HepG2 (cell line): Measurements from ENCODE around the gene SSNA1. TPM values are rescaled to one million over a fixed set of nuclear protein-coding genes. Genes with fewer than 3 reads are reported as not detected.

ENCODE experiments used
- ATAC-seq: fragments of 200-7000 bp; cut with Tn5 transposase; 3 replicates; pipeline ENCODE4 v1.9.1; 2020; ENCODE audit warnings: mild to moderate bottlenecking, moderate library complexity
- BruUV-seq: library from RNA; stranded (reverse); fragments of 400-500 nt; replicated peaks from 2 replicates; lab custom pipeline; 2021; lab: Mats Ljungman, UMichigan
- CTCF ChIA-PET: fragments of 300-600 bp; formaldehyde crosslinking; extraction: SDS; loops from one replicate; lab custom pipeline; 2021; ENCODE audit warnings: low total read pairs, inconsistent platforms, low intra/inter-chr PET ratio; lab: Yijun Ruan, JAX
- POLR2A ChIA-PET: fragments of 350-600 bp; sonication (Branson Sonifier 250); formaldehyde crosslinking; loops from one replicate; lab custom pipeline; 2020; ENCODE audit warnings: antibody characterized with exemption, inconsistent platforms; lab: Yijun Ruan, JAX
- DNase-seq: peaks from one replicate; pipeline ENCODE4 v3.0.0-alpha.2; 2015; ENCODE audit warnings: low spot score
- FAIRE-seq: peaks from 3 replicates; lab custom pipeline; 2011; peaks lifted over from hg19 to GRCh38; lab: Jason Lieb, UNC
- H2AFZ ChIP-seq: one replicate; pipeline ENCODE4 v1.6.1; 2011; ENCODE audit warnings: low read length, inconsistent platforms
- H3K27ac ChIP-seq: fragments of 300-600 bp; 3 replicates; pipeline ENCODE4 v1.8.0; 2011; ENCODE audit warnings: mixed run types, mild to moderate bottlenecking, mixed read lengths, low read length, inconsistent platforms; ENCODE audit not compliant: insufficient read depth; ENCODE audit errors: extremely low read length
- H3K27me3 ChIP-seq, 2 experiments: fragments of 200-600 bp in 1 of 2; 2 replicates in 1 of 2; 3 replicates in 1 of 2; pipeline versions ENCODE4 v1.6.0 to v1.8.0; 2011; ENCODE audit warnings: low read length in 2 of 2, mild to moderate bottlenecking in 2 of 2, moderate library complexity in 2 of 2, inconsistent platforms in 1 of 2; ENCODE audit not compliant: insufficient read depth in 2 of 2, control insufficient read depth in 1 of 2
- H3K36me3 ChIP-seq, 2 experiments: fragments of 200-600 bp in 1 of 2; replicated peaks in 1 of 2; 2 replicates in 1 of 2; 3 replicates in 1 of 2; pipeline versions ENCODE4 v1.5.1 to v1.8.0; 2011; ENCODE audit warnings: low read length in 2 of 2, inconsistent platforms in 1 of 2; ENCODE audit not compliant: insufficient read depth in 2 of 2, control insufficient read depth in 1 of 2
- H3K4me1 ChIP-seq: 2 replicates; pipeline ENCODE4 v1.5.1; 2012; ENCODE audit warnings: low read length, inconsistent platforms; ENCODE audit not compliant: insufficient read depth
- H3K4me2 ChIP-seq: 2 replicates; pipeline ENCODE4 v1.6.0; 2011; ENCODE audit warnings: low read depth, low read length, inconsistent platforms
- H3K4me3 ChIP-seq, 3 experiments: fragments of 200-600 bp in 1 of 3; sonication (generic), shearing (Covaris generic) in 1 of 3; replicated peaks in 1 of 3; 2 replicates each; pipeline ENCODE4 v1.5.1; 2011 to 2016; ENCODE audit warnings: low read length in 3 of 3, inconsistent platforms in 2 of 3, low read depth in 2 of 3, mild to moderate bottlenecking in 2 of 3, control low read depth in 1 of 3, mixed read lengths in 1 of 3; ENCODE audit not compliant: insufficient read depth in 1 of 3
- H3K79me2 ChIP-seq: one replicate; pipeline ENCODE4 v1.6.1; 2011; ENCODE audit warnings: low read length, inconsistent platforms; ENCODE audit not compliant: insufficient read depth
- H3K9ac ChIP-seq: 2 replicates; pipeline ENCODE4 v1.6.0; 2011; ENCODE audit warnings: mild to moderate bottlenecking, low read depth, low read length, inconsistent platforms; ENCODE audit not compliant: insufficient read depth
- H3K9me3 ChIP-seq: 2 replicates; pipeline ENCODE4 v1.5.1; 2012; ENCODE audit warnings: mild to moderate bottlenecking, low read length
- H4K20me1 ChIP-seq: 2 replicates; pipeline ENCODE4 v1.6.0; 2011; ENCODE audit warnings: inconsistent platforms, mild to moderate bottlenecking, low read length, moderate library complexity; ENCODE audit not compliant: insufficient read depth
- EP300 ChIP-seq, 3 experiments: sonication (generic) in 1 of 3; formaldehyde crosslinking in 1 of 3; IDR thresholded peaks; 2 replicates each; pipeline versions ENCODE4 v1.5.1 to v1.6.1; 2011 to 2020; ENCODE audit warnings: low read depth in 2 of 3, low read length in 2 of 3, borderline replicate concordance in 1 of 3, improper control_type of control experiment in 1 of 3, mild to moderate bottlenecking in 1 of 3, missing genetic modification reagents in 1 of 3, moderate library complexity in 1 of 3
- HNRNPK ChIP-seq: fragments of 200-400 bp; formaldehyde crosslinking; IDR thresholded peaks from 2 replicates; pipeline ENCODE4 v1.6.1; 2018; ENCODE audit warnings: low read length, low read depth, moderate library complexity, mild to moderate bottlenecking; ENCODE audit not compliant: poor library complexity, severe bottlenecking
- KDM2A ChIP-seq: sonication (generic); formaldehyde crosslinking; IDR thresholded peaks from 2 replicates; pipeline ENCODE4 v1.4.0; 2020; ENCODE audit warnings: low read depth, missing genetic modification reagents, borderline replicate concordance
- KDM3A ChIP-seq: IDR thresholded peaks from 2 replicates; pipeline ENCODE4 v1.6.1; 2018; ENCODE audit warnings: low read depth, missing compliant biosample characterization
- MYNN ChIP-seq: sonication (generic); formaldehyde crosslinking; IDR thresholded peaks from 2 replicates; pipeline ENCODE4 v1.4.0; 2020; ENCODE audit warnings: mild to moderate bottlenecking, low read depth, missing genetic modification reagents
- RBFOX2 ChIP-seq: fragments of 200-400 bp; formaldehyde crosslinking; IDR thresholded peaks from 2 replicates; pipeline ENCODE4 v1.6.1; 2017; ENCODE audit warnings: low read depth, mild to moderate bottlenecking, low read length
- whole genome bisulfite sequencing: methylation state at CpG from one replicate; pipeline ENCODE4 v1.1.6; 2017; ENCODE audit warnings: low lambda C conversion rate; 5-methylcytosine and 5-hydroxymethylcytosine counted together
- in situ Hi-C: cut with HindIII; loops from 2 replicates; pipeline ENCODE4 v1.10.0; 2017; ENCODE audit warnings: low pct_unique_long_range_greater_than_20kb; ENCODE audit not compliant: extremely low pct_ligation_motif_present
- intact Hi-C: fragments of 100-400 bp; cut with micrococcal nuclease; formaldehyde crosslinking; loops from one replicate; pipeline ENCODE4 v1.10.0; 2022; ENCODE audit not compliant: unreplicated experiment
- polyA plus RNA-seq, 8 experiments: library from polyadenylated mRNA; depleted of rRNA in 3 of 8; stranded (reverse) in 7 of 8; unstranded in 1 of 8; fragments of >200 nt; fragmentation: Illumina TruSeq in 4 of 8; extraction: Trizol in 4 of 8; gene quantifications; 2 replicates each; pipeline versions ENCODE4 v1.2.1 to v1.2.3, GENCODE V29; 2011 to 2016; ENCODE audit warnings: low read depth in 4 of 8, missing spikeins in 1 of 8, mixed read lengths in 1 of 8; ENCODE audit not compliant: insufficient read depth in 1 of 8
- total RNA-seq, 5 experiments: library from RNA; depleted of rRNA; stranded (reverse); fragments of >200 nt; fragmentation: Illumina TruSeq; extraction: Trizol; gene quantifications; 2 replicates each; pipeline ENCODE4 v1.2.3, GENCODE V29; 2016; ENCODE audit warnings: low read depth in 1 of 5
- TF ChIP-seq, protein P1 (sequence below): sonication (generic); formaldehyde crosslinking; IDR thresholded peaks from 2 replicates; pipeline ENCODE4 v1.5.0; 2020; ENCODE audit warnings: missing genetic modification reagents
- TF ChIP-seq, protein P2 (sequence below): sonication (generic); formaldehyde crosslinking; IDR thresholded peaks from 2 replicates; pipeline ENCODE4 v1.4.0; 2020; ENCODE audit warnings: missing genetic modification reagents
- TF ChIP-seq, protein P3 (sequence below): sonication (generic); formaldehyde crosslinking; IDR thresholded peaks from 2 replicates; pipeline ENCODE4 v1.4.0; 2020; ENCODE audit warnings: mild to moderate bottlenecking, missing genetic modification reagents
- TF ChIP-seq, protein P4 (sequence below): sonication (generic); formaldehyde crosslinking; IDR thresholded peaks from 2 replicates; pipeline ENCODE4 v1.5.0; 2020; ENCODE audit warnings: mild to moderate bottlenecking, missing genetic modification reagents

SSNA1 gene
- total and polyA plus RNA-seq, 2 of the 13 experiments (the other 11 are each of a cell fraction or from before 2014, with no cell fraction given), result 35.9 to 49.4 TPM

DNA sequence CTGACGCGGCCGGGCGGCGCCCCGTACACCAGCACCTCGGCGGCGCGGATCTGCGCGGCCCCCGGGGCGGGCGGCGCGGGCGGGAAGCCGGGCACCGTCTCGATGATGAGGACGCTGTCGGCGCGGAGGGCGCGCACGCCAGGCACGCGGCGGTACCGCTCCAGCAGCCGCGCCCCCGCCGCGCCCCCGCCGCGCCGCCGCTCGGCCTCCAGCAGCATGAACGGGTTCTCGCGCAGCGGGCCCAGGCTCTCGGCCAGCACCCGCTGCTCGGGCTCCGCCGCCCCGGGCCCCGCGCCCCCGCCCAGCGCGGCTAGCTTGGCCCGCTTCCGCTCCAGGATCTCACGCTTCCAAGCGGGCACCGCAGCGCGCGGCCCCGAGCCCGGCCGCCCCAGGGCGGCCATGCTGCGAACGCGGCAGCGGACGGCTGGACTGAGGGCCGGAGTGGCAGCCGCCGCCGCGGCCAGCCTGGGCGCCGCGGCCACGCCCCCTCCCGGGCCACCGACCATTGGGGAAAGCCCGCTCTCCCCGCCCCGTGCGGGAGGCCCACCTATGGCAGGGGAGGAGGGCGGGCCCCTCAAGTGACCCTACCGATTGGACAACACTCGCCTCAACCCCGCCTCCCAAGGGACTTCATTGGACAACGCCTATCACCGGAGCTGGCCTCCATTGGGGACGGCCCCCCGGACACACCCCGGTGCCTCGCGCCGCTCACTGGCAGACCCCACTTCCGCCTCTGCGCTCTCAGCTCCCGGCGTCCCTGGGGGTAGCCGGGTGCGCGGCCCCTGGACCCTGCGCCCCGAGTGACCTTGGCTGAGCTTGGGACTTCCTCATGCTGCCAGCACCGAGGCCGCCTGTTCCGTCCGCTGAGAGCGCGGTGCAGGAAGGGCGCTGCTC is 12.1 kb downstream of the SSNA1 start, which contains the start of gene TPRN:
Gene TPRN, minus strand, starts transcription at position 431 of the 894 bp plus-strand sequence. Its CDS starts 30 bp downstream, at position 401.
- intact Hi-C loops, result loop anchor here (2.0 kb wide), 1 partner anchor 22 kb away; the partner anchor contains the start of gene RNF208
- TF ChIP-seq, protein P1, sequence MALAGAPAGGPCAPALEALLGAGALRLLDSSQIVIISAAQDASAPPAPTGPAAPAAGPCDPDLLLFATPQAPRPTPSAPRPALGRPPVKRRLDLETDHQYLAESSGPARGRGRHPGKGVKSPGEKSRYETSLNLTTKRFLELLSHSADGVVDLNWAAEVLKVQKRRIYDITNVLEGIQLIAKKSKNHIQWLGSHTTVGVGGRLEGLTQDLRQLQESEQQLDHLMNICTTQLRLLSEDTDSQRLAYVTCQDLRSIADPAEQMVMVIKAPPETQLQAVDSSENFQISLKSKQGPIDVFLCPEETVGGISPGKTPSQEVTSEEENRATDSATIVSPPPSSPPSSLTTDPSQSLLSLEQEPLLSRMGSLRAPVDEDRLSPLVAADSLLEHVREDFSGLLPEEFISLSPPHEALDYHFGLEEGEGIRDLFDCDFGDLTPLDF (CRISPR knock-in tag), result no peak
- TF ChIP-seq, protein P2, sequence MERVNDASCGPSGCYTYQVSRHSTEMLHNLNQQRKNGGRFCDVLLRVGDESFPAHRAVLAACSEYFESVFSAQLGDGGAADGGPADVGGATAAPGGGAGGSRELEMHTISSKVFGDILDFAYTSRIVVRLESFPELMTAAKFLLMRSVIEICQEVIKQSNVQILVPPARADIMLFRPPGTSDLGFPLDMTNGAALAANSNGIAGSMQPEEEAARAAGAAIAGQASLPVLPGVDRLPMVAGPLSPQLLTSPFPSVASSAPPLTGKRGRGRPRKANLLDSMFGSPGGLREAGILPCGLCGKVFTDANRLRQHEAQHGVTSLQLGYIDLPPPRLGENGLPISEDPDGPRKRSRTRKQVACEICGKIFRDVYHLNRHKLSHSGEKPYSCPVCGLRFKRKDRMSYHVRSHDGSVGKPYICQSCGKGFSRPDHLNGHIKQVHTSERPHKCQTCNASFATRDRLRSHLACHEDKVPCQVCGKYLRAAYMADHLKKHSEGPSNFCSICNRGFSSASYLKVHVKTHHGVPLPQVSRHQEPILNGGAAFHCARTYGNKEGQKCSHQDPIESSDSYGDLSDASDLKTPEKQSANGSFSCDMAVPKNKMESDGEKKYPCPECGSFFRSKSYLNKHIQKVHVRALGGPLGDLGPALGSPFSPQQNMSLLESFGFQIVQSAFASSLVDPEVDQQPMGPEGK (CRISPR knock-in tag), result peak; percentile 94
- TF ChIP-seq MYNN (CRISPR knock-in tag), result no peak
- TF ChIP-seq, protein P3, sequence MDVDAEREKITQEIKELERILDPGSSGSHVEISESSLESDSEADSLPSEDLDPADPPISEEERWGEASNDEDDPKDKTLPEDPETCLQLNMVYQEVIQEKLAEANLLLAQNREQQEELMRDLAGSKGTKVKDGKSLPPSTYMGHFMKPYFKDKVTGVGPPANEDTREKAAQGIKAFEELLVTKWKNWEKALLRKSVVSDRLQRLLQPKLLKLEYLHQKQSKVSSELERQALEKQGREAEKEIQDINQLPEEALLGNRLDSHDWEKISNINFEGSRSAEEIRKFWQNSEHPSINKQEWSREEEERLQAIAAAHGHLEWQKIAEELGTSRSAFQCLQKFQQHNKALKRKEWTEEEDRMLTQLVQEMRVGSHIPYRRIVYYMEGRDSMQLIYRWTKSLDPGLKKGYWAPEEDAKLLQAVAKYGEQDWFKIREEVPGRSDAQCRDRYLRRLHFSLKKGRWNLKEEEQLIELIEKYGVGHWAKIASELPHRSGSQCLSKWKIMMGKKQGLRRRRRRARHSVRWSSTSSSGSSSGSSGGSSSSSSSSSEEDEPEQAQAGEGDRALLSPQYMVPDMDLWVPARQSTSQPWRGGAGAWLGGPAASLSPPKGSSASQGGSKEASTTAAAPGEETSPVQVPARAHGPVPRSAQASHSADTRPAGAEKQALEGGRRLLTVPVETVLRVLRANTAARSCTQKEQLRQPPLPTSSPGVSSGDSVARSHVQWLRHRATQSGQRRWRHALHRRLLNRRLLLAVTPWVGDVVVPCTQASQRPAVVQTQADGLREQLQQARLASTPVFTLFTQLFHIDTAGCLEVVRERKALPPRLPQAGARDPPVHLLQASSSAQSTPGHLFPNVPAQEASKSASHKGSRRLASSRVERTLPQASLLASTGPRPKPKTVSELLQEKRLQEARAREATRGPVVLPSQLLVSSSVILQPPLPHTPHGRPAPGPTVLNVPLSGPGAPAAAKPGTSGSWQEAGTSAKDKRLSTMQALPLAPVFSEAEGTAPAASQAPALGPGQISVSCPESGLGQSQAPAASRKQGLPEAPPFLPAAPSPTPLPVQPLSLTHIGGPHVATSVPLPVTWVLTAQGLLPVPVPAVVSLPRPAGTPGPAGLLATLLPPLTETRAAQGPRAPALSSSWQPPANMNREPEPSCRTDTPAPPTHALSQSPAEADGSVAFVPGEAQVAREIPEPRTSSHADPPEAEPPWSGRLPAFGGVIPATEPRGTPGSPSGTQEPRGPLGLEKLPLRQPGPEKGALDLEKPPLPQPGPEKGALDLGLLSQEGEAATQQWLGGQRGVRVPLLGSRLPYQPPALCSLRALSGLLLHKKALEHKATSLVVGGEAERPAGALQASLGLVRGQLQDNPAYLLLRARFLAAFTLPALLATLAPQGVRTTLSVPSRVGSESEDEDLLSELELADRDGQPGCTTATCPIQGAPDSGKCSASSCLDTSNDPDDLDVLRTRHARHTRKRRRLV (CRISPR knock-in tag), result no peak
- TF ChIP-seq EP300 (IDR thresholded peaks at IDR 0.05; ENCODE audit: low read depth in 2 of 2, low read length in 2 of 2), result 0 out of 4 replicates have a peak, but pooled peaks of 1 of the 2 experiments have one; percentile 15
- peak; percentile 59; the same call in 1 of the 2 replicates for TF ChIP-seq EP300 (CRISPR knock-in tag; IDR thresholded peaks at IDR 0.05; ENCODE audit: borderline replicate concordance)
- TF ChIP-seq RBFOX2, result peak; percentile 98
- TF ChIP-seq, protein P4, sequence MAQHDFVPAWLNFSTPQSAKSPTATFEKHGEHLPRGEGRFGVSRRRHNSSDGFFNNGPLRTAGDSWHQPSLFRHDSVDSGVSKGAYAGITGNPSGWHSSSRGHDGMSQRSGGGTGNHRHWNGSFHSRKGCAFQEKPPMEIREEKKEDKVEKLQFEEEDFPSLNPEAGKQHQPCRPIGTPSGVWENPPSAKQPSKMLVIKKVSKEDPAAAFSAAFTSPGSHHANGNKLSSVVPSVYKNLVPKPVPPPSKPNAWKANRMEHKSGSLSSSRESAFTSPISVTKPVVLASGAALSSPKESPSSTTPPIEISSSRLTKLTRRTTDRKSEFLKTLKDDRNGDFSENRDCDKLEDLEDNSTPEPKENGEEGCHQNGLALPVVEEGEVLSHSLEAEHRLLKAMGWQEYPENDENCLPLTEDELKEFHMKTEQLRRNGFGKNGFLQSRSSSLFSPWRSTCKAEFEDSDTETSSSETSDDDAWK (CRISPR knock-in tag), result no peak
- TF ChIP-seq KDM2A, result peak; percentile 91
- no peak for TF ChIP-seq HNRNPK
- TF ChIP-seq KDM3A (CRISPR knock-in tag), result peak; percentile 78; the same call in 1 of the 2 replicates

More for the DNA sequence above, 12.1 kb downstream of the SSNA1 start, which contains the start of gene TPRN:
- peaks cover 63% of the 10 kb centered on the region for H3K79me2 ChIP-seq
- peak within 1 kb of the TSS; percentile 71 to 78 (median 72) for H3K4me3 ChIP-seq
- no TSS peak for BruUV-seq
- no peaks in the 10 kb centered on the region for H3K9me3 ChIP-seq
- no peaks in the 10 kb centered on the region for H3K36me3 ChIP-seq
- peaks cover 4% of the 10 kb centered on the region; the same call in 1 of the 2 replicates for H4K20me1 ChIP-seq
- peak within 1 kb of the TSS; percentile 96 for H3K27ac ChIP-seq
- FAIRE-seq (peak; percentile 94), DNase-seq (peak; percentile 99), ATAC-seq (peak; percentile 87)
- H3K4me1 ChIP-seq, result peaks cover 71% of the 10 kb centered on the region
- in situ Hi-C loops, result no loop called here
- H2AFZ ChIP-seq, result no peak within 1 kb of the TSS
- no peaks in the 10 kb centered on the region; a peak in 1 of 5 replicates for H3K27me3 ChIP-seq
- peak within 1 kb of the TSS; percentile 85 for H3K9ac ChIP-seq
- POLR2A ChIA-PET, result interaction anchor here (0.8 to 8.8 kb wide), 23 partner anchors 8 to 145 kb away, joined by 3 to 225 read pairs (median 7); partner anchors contain the start of genes ANAPC2, CYSRT1, MAN1B1 and NELFB
- CTCF ChIA-PET, result interaction anchor here (1.3 kb wide), 1 partner anchor 12 kb away, joined by 4 read pairs; the partner anchor contains the start of genes ANAPC2 and SSNA1
- 0% methylated on average over 7 of the region's 118 CpGs for WGBS
- peak within 1 kb of the TSS; percentile 95 for H3K4me2 ChIP-seq
